GM19467 (cell line): Measurements from ENCODE around the gene HOXD9.

Source experiments
- ATAC-seq: cut with Tn5 transposase; IDR thresholded peaks from one replicate; pipeline ENCODE4 v1.9.1; 2021; ENCODE audit warnings: mild to moderate bottlenecking, moderate library complexity; ENCODE audit not compliant: unreplicated experiment

Gene HOXD9

DNA sequence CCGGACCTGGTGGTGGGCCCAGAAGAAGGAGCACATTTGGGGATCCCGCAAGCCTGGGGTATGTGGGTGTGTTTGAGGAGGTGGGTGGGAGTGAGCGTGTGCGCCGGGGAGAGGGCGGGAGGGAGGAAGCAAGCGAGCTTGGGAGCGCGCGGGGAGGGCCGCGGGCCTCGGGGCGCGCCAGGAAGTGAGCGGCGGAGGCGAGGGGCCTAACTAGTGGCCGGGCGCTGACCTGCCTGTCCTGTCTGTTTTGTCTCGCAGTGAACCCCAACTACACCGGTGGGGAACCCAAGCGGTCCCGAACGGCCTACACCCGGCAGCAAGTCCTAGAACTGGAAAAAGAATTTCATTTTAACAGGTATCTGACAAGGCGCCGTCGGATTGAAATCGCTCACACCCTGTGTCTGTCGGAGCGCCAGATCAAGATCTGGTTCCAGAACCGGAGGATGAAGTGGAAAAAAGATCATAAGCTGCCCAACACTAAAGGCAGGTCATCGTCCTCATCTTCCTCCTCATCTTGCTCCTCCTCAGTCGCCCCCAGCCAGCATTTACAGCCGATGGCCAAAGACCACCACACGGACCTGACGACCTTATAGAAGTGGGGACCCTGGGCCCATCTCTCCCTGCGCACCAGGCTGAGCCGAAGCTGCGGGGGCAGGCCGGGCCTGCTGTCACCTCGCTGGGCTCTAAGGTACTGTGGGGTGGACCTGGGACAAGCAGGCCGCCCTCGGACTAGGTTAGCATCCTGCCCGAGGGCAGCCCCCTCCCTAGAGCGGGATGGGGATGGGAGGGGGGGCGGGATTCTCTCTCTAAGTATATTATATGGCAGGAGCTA lies 30.0 kb downstream of the HOXD9 start:
- no peak for ATAC-seq

DNA sequence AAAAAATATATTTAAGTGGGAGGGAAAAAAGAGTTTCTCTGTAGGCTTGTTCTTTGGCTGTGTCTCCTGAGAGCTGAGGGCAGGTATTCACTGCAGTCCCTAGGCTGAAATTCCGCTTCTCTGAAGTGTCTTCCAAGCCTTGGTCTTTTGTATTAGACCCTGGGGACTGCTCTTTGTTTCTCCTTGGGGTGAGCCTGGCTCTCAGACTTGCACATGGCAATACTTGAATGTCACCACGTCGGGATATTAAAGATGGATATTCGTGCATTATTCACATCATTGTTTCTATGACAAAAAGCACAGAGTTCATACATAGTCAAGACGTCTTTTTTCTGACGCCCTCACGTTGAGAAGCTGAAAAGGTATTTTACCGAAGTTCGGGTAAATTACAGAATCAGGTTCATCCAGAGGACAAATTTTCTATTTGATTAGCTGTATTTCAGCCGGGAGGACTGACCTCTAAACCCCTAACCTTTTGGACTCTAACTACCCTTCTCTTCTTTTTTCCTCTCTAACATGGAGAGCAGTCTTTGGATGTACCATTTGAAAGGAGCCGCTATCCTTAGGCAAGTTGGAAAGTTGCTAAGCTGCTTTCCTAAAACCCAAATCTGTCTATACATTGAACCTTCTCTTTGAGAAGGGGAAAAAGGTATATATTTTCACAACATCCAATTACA lies 32.2 kb downstream of the HOXD9 start:
- ATAC-seq: no peak

DNA sequence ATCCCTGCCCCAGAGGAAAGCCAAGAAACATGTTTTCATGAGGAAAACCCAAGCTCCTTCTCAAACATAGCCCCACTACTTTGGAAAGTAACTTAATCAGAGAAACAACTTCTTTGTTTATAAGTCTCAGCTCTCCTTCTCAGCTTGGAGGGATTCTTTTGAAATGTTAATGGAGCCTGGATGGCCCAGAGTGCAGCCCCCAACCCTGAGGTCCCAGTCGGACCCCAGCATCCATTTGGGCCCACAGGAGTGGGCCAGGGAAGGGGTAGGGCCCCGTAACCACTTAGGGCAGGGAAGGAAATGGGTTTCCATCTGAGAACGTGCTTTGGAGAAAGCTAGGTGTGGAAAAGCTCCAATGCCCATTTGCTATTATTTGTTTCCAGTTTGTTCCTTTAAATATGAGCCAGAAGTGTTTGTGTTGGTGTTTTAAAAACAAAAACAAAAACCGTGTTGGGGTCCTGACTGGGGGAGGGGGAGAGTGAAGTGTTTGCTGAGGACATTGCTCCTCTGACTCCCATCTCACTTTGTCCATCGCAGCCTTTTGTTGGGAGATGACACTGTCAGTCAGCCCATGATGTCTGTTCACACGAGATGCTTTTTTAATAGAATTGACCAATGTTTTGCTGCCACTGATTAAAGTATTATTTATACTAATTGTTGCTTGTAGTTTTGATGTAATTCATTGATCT lies 33.0 kb downstream of the HOXD9 start:
- no peak for ATAC-seq

DNA sequence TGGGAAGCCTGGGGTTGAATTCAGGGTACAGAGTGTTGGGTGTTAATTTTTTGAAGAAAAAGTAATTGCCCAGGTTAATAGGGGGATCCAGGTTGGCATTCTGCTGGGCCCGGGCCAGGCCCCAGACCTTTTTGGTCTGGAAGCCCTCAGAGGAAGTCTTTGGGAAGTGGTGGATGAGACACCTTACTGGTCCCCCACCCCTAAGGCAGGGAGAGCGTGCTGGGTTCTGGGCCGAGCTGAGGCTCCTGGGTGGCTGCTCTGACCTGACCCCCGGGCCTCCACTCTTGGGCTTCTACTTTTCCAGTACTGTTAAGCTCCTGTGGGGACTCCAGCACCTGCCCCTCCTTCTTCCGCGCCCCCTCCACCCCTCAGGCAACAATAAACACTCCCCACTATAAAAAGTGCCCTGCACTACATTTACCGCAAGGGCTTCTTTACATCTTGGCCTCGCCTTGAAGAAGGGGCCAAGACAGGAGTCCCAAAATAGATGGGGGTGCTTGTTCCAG lies 33.8 kb downstream of the HOXD9 start:
- ATAC-seq: no peak

DNA sequence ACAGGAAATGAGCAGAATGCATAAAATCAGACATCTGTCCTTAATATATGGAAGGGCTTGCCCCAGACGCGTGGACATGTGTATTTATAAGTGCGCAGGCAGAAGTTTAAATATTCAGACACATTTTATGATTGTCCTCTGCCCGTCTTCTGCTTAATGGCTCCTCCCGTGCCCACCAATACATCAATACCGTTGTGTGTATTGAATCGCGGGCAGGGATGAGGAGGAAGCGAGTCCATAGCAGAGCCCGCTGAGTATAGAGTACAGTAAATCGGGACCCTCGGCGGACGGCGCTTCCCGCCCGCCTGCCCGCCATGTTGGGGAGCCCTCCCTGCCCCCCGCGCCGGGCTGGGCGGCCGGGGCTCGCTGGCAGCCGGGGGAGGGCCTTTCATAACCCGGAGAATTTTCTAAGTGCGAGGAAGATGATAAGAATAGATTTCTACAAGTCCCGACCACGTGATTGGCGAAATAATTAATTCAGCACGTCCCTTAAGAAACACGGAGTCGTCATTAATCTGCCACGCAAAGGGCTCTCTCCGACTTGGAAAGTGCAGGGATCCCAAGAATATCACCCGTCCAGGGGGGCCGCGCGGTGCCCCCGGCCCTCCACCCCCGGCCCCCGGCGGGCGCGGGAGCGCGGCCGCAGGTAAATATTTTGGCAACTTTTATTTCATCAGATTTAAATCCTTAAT lies 34.4 kb downstream of the HOXD9 start, which contains the start of gene HOXD3:
Gene HOXD3 (plus strand): TSS at position 501 of the 692 bp plus-strand sequence. CDS start 11,808 bp downstream, outside the sequence.
- ATAC-seq: no peak

DNA sequence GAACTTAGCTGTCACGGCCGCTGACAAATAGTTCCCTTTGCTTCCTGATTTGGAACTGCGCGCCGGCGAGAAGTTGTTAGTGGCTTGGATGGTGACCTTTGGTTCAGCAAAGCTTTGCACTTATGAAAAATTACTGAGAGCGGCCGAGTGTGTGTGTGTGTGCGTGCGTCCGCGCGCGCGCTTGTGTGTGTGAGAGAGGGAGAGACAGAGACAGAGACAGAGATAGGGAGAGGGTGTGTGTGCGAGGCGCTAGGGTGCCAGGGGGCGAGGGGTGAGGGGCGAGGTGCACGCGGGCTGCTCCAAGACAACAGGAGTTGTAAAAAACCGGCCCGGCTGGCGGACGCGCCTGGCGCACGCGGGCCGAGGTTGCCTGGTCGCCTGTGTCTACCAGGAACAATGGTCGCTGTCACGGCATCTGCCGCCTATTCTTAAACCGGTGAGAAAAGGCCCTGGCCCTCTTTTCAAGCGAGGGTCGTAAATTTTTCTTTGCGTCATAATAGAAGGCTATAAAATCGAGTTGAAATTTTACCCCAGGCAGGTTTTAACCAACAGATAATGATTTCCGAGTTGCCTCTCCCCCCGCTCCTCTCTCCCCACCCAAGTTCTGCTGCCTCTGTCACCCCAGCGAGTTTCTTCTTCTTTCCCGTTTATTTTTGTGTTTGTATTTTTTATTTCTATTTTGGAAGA lies 35.1 kb downstream of the HOXD9 start:
- ATAC-seq: no peak

DNA sequence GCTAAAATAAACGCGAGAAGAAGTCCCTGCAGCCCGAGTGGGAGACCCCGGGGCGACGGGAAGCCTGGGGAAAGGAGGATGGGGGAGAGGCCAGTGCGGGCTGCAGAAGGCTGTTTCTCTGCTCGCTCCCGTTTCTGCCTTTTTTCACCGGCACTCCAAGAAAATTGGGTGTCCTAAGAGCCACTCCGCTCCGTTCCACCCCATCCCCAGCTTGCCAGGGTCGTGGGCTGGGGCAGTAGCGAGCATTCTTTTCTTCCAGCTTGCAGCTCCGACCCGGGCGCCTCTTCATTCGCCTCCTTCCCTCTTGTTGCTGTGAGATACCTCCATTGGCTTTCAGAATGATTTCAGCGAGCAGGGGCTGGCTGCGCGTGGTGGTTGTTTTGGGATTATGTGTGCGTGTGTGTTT lies 35.7 kb downstream of the HOXD9 start:
- no peak for ATAC-seq

DNA sequence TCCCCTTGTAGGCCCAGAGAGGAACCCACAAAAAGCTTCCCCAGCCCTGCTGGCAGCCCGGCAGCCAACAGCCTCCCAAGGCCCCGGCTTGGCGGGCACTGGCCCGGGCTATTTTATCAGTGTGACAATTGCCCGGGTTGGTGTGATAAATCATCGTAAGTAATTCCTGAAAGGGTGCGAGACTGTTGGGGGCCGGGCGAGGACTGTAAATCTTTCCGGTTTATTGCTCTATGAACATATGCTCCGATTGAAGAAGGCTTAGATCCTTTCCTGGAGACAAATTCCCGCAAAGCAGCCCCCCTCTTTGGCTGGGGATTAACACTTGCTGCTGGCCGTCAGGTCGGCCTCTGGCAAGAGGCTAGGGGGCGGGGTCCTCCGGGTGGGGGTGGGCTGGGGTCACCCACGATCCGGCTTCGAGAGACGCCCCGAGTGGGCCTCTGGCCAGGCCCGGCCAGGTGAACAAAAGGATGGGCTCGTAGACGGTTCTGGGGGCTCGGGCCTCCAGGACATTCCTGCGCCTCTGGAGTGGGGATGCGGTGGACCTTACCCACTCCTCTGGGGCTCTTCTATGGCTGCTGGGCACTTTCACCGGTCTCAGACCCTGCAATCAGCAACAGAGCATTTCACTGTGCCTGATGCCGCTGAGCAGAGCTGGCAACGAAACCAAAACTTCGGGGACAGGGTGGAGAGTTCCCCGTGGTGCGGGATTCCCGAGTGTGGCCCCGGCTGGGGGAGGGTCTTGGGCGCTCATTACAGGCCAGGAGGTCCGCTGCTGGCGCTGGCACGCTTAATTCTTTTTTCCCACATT lies 36.5 kb downstream of the HOXD9 start:
- no peak for ATAC-seq

DNA sequence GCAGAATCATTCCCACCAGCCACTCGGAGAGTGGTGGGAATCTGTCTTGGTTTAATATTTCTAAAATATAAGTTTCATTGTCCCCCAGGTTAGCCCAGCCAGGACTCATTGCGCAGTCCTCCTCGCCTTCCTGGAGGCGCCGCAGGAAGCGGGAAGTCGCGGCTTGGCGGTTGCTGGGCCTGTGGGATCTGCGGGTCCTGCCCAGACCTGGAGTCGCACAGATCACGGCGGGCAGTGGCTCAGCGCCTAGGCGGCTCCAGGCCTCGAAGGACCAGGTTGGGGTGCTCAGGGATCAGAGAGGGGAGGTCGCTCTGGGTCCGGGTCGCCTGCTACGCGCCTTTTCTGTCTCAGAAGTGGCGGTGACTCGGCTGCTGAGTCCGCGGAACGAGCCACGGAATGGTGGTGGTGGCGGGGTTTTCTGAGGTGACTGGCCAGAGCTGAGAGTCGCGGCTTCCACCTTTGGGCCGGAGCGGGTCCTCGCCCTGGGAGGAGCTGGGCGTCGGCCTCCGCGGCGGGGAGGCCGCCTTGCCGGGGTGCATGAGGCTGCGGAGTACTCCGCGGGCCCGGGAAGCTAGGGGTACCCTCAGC lies 37.2 kb downstream of the HOXD9 start:
- no peak for ATAC-seq

DNA sequence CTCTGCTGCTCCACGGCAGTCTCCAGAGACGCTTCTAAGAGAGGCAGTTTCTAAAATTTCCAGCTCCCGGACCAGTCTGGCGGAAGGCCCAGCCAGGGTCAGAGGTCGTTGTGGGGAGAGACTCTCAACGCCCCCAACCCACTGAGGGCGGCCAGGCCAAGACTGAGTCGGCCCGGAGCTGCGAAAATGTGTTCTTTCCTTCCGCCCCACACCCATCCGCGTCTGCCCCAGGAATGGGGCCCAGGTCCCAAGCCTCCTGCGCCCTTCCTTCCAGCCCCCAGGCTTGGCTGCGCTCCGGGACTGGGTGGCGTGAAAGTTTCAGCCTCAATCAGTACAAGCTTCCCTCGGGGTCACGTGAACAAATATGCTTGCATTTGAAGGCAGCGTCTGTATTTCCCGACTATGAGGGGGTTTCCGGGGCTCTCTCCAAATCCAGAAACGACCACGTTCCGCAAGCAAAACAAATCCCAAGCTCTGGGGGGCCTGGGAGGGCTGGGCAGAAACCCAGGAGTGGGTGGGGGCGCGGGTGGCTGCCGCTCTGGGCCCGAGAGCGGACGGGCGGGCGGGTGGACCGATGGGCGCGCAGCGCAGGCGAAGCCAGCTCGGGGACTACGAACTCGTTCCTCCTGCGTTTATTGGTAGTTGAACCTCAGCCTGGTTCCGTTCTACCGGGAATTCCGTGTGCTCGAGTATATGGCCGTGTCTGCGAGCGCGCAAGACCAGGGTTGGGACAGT lies 37.9 kb downstream of the HOXD9 start:
- no peak for ATAC-seq

DNA sequence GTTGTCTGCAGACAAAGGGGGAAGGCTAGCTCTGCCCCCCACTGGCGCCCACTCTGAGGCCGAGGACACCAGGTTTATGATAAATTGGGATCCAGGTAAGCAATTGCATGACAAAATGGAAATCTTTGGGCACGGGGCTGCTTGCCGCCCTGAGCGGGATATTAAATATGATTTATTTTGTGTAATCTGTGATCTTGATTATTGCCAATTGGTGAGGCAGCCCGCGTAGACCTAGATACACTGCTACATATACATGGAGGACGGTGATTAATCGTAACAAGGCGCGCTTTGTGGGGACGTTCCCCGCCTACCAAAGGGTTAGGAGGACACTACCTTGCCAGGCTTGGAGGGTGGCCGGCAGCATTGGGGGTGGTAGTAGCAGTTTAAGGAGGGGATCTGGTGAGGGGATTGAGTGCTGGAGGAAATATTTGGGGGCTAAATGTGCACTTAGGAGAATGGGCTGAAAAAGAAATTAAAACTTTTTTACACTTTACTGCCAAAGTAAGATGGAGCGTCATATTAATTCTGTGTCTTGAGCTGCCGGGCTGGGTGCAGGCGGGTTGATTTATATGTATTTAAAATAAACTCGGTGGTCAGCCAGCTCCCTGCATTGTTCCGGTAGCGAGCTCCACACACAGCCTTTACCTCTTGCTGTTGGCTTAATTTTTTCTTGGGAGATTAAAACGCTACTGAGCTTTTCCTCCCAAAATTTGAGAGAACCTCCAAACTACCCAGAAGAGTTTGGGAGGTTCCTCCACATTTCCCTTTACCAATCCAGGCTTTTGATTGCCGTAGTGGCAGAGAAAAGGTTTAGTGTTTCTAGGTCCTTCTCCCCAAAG lies 38.7 kb downstream of the HOXD9 start:
- no peak for ATAC-seq

DNA sequence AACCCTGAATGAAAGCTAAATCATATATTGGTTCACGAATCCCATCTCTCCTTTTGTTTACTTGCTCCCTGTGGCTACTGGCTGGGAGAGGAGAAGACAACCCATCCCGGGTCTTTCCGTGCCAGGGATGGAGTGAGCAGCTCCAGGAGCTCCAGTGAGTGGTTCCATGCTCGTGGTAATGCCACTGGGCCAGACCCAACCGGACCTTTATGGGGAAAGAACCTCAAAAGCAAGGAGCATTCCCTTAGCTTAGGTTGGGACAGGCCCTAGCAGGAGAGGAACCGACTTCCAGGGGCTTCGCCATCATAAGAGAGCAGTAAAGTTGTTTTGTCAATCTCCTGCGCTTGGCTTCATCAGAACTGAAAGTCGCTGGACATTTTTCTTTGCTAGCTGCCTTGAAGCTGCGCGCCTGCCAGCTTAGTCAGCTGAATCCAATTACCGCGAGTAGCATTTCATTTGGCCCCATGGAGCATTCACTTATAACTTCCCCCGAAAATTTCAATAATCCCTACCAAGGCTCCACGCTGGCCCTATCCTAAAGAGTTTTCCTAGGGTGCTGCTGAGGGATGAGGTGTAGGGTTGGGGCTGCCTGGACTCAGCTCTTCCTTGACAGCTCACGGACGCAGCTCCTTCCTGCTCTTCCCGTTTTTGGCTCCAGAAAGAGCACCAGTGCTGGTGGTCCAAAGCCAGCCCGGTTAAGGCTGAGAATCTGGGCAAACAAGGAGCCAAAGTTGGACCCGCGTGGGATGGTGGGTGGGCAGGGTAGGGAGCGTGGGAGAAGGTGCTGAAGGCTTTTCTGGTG lies 39.5 kb downstream of the HOXD9 start:
- no peak for ATAC-seq

DNA sequence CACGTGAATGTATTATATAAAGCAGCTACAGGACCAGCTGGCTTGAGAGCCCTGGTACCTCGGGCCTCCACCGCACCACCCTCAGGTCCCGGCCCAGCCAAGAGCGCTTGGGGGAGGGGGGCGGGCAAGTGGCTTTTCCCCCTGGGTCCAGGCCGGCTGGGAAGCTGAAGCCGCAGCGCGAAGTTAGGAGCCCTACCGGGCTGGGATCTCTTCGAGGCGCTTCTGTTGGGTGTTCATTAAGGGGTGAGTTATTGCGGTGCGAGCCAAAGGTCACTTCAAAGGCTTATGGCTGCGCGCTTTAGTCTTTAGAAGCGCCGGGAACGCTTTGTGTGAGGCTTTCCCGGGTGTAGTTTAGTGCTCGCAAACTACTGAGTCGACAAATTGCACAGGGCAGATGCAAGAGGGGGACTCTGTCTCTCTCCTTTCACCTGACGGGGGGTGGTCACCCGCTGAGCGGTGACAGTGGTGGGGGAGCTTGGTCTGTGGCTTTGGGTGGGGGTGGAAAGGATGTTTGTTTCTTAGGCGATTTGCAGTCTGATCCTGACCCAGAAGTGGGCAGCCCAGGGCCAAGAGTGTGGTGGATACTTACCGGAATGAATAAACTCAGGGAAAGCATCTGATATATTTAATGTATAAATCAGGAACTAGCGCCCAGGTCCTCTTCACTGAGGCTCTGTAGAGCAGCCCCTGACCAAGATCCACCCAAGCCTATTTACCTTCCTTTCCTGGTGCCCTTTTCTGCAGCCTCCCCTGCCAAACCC lies 40.6 kb downstream of the HOXD9 start:
- no peak for ATAC-seq

DNA sequence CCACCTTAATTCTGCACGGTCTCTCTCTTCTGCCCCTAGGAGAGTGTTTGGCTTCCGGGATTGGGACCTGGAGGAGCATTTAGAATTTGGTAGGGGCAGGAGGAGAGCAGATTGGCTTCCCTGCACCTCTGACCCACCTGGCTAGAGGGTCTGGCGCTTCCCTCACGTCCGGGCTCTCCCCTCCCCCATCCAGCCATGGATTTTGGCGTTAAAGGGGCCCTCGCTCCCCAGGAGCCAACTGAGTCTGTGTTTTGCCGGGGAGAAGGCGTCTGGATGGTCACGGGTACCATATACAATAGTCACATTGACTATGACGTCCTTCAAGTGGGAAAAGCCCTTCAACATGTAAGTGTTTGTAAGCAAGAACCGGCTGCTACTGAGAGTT lies 41.1 kb downstream of the HOXD9 start:
- ATAC-seq: no peak

DNA sequence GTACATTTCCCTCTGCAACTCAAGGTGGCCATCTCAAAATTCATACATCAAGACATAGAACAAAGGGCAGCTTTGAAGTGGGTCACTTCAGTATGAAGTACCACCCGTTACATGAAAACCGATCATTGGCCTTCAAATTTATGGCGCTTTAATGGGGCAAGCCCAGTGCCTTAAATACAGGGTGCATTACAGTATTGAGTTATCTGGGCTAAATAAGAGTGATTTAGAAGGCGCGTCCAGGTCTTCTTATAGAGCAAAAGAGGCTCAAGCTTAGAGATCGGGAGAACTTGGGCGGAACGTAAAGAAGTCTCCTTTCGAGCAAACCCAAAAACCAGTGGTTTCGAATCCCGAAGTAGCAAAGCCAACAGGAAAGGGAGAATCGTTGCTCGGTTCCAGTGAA lies 41.7 kb downstream of the HOXD9 start:
- ATAC-seq: no peak
